Dermis blood vessel endothelial cell (primary cell): ENCODE data around the gene PPP1R13B. TPM values are rescaled to one million over a fixed set of nuclear protein-coding genes. Genes with fewer than 3 reads are reported as not detected.

Source experiments
- DNase-seq: peaks from one replicate; pipeline ENCODE4 v3.0.0; 2010
- total RNA-seq: library from RNA; depleted of rRNA; stranded (reverse); fragments of >200 nt; gene quantifications from 2 replicates; pipeline ENCODE4 v1.2.3, GENCODE V29; 2014

PPP1R13B gene
- total RNA-seq, 1 donor from 2014 or later: 20.9 TPM

DNA sequence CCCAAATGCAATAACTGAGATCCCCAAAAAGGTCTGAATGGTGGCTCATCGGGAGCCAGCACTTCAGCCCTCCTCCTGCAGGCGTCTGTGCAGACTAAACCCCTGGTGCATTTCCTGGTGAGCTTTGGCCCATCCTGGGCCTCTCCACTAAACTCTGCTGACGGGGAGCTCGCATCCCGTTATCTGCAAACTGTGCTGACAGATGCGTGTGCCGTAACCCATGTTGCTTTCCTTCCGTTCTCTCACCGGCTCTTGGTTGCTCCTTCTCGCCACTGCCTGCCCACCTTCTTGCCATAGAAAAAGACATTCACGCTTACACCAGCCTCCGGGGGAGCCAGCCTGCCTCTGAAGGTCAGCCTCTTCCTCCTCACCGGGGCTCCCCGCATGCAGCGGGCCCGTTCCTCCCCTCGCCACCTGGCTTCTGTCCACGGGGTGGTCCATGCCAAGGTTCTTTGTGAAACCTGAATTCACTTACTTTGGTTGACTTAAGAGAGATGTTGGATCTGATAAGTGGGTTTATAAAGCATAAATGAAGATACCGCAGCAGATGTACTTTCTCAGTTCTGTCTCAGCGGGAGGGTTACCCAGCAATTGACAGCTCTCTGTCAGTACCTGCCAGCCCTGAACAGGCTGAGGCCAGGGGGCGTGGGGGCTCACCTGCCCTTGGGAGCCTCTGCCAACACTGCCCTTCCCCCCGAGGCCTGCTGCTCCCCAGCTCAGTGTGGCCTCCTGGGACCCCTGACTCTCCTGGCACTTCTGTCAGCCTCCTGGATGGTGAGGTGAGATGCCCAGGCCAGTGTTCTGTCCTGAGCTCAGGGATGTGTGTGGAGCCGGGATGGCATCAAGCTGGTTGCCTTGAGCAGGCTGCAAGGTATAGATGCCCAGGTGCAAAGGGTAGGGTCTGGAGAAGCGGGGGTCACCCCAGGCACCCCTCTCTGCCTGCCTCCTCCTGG lies 117.6 kb downstream of the PPP1R13B start:
- no peak for DNase-seq

DNA sequence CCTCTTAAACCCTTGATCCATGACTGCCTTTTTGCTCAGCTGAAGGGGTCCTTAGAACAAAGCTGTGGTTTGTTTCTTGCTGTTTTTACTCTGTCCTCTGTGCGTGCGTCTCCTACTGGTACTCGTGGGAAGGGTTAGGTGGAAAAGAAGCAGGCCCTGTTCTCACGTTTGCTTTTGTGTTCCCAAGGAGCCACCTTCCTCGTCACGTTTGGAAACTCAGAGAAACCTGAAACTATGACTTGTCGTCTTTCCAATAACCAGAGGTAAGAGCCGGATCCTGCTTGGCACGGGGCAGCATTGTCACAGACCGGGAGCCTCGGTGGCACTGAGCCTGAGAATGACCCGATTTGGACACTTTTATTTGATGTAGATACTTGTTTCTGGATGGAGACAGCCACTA lies 118.7 kb downstream of the PPP1R13B start:
- no peak for DNase-seq

DNA sequence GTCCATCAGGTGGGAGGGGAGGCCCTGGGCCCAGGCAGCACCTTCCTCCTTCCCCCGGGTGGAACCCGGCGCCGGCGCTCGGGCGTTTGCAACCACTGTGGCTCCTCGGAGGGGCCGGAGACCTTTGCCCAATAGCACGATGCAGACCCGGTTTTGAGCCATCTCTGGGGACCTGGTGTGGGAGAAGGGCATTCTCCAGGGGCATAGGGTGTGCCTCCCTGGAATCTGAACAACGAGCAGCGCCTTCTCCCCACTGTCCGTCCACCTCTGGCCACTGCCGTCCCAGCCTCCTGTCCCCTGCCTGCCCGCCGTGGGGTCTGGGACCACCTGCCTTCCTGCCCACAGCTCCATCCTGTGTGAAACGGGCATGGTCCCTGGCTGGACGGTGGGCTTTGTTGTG lies 119.2 kb downstream of the PPP1R13B start:
- DNase-seq: no peak

DNA sequence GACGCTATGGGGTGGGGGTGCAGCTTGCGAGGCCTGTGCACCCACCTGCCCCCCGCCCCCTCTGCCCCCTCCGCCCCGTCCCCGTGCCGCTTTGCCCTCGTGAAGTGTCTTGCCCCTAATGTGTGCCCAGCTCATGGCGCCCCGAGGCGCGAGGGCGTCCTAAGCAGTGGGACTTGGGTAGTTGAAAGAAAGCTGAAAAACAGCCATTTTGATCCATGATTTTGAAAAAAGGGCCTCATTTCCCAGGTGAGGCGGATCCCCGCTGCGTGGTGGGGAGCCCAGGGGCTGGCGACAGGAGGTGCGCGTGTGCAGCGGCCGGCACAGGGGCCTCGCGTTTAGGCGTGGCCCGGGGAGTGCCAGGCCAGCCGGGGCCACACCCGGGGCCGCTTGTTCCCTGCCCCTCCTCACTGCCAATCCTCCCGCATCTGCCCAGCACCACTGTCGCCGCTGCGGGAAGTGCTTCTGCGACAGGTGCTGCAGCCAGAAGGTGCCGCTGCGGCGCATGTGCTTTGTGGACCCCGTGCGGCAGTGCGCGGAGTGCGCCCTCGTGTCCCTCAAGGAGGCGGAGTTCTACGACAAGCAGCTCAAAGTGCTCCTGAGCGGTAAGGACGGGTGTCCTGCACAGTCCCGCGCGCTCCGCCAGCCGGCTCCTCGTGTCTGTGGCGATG lies 119.9 kb downstream of the PPP1R13B start:
- no peak for DNase-seq

DNA sequence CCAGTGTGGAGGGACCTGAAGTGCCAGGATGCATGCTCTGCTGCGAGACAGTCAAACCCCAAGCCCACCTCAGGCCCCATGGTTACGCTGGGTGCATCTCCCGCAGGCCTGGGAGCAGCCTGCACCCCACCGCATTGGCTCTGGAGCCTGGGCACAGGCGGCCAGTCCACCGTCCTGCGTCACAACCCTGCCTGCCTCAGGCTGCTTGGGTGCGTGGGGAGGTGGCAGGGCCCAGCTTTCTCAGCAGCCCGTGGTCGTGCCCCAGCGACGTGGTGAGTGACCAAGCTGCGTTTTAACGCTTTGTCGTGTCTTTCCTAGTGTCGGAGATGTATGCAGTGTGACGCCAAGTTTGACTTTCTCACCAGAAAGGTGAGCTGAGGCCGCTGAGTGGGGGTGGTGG lies 120.9 kb downstream of the PPP1R13B start:
- DNase-seq: no peak

DNA sequence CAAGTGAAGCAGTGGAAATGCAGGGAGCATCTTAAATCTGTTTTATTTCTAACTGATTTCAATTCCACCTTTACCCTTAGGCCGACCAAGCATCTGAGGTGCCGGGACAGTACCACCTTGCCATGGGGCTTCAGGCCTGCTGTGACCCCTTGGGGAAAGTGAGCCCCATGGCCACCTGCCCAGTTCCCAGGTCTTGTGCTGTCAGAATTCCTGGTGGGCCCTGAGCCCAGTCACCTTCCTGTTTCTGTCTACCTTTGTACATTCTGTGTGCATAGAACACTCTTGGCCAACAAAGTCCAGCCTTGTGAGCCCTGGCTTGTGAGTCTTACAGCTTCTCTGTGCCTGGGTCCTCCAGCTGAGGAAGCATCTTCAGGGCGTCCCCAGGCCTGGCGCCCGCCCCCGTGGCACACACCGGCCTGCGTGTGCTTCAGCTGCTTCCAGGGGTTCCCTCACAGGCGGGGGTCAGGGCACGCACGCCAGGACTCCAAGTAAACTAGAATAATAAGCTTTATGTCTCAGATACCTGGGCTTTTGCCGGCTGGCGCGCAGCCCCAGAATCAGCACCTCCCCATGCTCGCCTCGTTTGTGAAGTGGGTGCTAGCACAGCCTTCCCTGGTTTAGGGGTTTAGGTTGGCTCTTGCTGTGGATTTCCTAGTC lies 121.5 kb downstream of the PPP1R13B start:
- DNase-seq: no peak

DNA sequence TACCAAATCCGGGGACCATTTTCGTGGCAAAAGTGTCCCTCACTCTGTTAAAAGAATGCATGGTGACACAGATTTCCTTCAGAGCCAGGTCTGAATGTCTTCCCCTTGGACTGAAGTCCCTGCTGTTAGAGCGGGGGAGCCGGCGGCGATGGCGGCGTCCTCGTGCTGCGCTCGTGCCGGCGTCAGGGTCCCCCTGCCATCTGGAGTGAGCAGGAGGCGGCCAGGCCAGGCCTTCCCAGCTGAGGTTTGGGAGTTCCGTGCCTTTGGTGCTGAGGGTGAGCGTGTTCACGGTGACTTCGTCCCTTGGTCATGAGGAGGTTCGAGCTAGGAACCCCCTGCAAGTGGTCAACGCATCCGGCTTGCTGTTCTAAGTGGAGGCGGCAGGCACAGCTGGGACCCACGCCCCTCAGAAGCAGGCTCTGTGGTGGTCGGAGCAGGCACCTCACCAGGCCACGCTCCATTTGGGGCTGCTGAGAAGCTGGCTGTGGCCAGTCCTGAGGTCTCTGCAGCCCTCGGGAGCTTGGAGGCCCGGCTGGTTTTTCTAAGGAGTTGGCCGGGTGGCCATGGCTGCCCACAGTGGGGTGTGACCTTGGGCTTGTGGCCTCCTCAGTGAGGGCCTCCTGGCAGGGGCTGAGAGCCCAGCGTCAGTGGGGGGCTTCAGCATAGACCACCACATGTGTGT lies 122.2 kb downstream of the PPP1R13B start:
- DNase-seq: no peak

DNA sequence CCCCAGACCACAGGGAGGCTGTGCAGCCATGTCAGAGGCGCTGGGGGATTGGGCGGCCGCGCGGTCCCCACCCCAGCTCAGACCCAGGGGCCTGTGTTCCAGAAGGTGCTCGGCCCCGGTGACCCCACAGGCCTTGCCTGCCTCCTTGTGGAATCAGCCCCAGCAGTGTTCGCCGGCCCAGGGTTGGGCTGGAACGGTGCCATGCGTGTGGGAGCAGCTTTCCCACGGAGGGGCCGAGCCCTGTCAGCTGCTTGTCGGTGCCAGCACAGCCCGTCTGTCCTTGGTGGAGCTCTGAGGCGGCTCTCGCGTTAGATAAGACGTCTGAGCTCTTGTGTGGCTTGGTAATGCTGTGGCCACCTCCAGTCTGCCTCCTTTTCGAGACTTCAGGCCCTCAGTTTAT lies 123.3 kb downstream of the PPP1R13B start:
- DNase-seq: peak; percentile 39

DNA sequence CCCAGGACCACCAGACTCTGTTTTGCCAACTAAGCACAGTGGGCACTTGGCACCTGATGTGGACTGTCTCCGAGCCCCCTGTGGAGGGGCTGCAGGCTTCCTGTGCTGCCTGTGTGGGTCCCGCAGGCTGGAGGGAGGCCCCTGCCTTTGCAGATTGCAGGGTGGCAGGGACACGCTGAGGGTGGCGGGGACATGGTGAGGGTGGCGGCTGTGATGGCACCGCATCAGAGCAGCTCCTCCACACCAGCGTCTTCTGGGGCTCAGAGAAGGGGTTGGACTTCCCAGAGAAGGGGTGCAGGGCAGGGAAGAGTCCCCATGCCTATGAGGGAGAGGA lies 123.7 kb downstream of the PPP1R13B start:
- DNase-seq: no peak

DNA sequence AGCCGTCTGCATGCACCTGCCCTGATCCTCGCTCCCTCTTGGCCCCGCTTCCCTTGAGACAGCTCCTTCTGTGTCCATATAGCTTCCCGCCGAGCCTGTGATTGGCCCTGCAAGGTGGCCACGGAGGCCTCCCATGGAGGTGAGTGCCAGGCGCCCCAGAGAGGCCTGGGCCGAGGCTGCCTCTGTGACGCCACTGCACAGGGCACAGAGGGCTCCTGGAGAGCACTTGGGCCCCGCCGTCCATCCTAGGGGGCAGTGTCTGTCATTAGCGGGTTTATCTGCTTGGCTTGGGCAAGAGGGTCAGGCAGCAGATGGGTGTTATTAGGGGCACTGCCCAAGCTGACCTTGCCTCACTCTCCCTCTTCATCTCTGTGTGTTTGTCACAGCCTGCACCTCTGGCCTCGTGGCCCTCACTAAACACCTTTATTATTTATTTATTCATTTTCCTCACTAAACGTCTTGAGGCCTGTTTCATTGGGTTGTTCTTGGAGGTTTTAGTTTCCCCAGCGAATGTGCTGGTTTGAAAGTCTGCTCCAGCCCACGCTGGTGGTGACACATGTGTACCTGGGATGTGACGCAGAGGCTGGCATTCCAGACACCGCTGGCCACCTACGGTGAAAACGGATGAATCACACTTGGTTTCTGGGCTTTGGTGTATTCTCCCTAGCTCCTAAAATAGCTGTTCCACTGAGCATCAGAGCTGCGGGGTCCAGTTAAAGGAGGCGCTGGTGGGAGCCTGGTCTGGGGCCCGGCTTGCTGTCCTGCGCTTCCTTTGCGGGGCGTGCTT lies 125.8 kb downstream of the PPP1R13B start:
- DNase-seq: no peak

DNA sequence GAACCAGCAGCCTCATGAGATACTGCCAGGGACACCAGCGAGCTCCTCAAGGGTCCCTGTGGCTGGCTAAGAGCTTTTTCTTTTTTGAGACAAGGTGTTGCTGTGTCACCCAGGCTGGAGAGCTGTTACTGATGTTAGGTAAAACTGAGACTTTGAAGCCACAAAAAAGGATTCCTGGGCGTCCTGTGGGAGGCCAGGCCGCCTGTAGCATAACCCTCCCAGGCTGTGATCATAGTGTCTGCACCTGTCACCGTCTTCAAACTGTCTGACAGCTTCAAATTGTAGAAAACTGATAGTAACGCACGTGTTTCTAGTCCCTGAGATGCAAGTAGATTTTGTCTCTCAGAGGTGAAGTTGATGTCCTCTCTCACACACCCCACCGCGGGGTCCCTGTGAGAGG lies 127.6 kb downstream of the PPP1R13B start:
- DNase-seq: no peak

DNA sequence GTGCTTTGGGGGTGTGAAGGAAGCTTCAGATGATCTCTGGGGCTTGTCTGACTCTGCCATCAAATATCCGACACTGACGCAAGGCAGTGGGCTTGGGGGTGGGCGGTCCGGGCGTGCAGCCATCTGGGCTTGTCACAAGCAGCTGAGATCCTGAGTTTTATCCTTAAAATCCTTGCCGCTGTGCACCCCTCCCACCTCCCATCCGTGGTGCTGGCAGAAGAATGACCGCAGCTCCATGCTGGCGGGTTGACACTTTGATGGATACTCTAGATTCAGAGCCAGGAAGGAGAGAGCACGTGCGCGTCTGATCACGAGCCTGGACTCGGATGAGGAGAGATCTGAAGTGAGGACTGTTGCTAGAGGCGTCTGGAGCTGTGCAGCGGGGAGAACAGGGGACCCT lies 128.8 kb downstream of the PPP1R13B start:
- no peak for DNase-seq

DNA sequence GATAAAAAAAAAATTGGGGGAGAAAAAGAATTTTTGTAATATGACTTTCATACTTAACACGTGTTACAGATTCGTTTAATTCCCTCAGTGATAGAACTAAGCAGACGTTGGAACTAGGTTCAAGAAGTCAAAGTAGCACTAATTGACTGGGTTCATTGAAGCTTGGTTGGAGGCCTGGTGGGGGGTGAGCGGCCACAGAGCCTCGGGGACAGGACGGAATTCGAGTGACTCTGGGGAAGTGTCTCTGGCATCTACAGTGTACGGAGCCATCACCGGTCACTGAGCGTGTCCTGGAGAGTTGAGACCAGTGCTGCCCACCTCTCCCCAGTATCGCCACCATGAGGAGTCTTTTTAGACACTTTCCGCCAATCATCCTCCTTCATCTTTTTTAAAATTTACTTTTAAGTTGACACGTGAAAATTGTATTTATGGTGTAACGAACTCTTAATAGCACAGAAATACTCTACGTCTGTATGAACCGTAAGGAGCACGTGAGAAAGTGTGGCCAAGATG lies 130.4 kb downstream of the PPP1R13B start:
- DNase-seq: no peak

DNA sequence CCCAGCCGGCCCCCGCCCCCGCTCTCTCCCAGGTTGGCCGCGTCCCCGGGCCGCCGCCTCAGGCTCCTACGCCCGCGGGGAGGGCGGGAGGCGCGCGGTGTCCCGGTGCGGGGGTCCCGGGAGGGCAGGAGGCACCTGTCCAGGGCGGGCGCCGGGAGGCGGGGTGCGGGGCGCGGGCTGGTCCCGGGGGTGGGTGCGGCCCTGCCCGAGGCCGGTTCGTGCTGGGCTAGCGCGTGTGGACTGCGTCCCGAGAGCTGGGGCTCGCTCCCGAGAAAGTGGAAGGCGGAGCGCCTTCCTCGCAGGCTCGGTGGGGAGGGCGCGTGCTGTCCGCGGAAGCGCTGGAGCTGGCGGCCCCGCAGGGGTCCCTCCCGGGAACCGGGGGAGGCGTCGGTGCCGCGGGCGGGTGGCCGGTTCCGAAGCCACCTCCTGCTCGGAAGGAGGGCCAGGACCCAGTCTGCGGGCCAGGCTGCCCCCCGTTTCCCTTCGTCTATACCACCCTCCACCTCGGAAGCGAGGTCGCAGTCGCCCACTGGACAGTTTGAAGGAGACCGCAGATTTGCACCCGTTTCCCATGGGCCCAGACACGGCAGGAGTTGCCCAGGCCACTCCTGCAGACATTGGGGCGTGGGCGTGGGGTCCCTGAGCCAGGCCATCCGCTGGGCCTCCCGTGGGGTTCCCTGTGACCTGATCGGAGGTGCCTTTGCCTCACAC lies 131.1 kb downstream of the PPP1R13B start:
- DNase-seq: peak; percentile 38

DNA sequence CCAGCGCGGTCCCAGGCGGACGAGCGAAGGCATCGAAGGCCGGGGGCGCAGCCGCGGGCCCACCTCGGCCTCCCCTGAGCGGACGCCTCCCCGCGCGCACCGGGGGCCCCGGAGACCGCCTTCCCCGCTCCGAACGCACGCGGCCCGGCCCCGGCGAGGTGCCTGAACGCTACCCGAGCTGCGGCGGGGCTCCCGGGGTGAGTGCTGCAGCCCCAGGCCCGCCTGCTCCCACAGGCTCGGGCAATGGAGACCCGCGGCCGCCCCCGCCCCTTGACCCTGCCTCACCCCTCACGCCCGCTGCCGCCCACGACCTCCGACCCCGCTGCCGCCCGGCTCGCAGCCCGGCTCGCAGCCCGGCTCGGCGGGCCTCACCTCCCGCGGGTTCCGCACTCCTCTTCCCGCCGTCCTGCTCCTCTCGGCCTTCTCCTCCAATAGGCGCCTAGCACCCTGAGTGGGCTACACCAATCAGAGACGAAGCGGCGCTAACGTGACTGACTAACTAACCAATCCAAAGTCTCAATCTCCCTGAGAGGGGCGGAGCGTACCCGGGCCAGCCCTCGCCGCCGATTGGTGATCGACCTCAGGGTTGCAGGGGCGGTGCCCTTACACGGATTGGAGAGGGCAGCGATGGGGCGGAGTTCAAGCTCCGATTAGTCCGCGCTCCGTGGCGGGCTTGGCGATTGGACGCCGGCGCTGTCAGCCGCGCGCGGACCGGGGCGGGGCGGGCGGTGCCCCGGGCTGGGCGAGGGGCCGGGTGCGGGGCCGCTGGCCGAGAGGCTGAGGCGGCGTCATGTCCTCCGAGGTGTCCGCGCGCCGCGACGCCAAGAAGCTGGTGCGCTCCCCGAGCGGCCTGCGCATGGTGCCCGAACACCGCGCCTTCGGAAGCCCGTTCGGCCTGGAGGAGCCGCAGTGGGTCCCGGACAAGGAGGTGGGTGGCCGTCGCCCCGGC lies 132.0 kb downstream of the PPP1R13B start, which contains the start of the genes XRCC3 and ZFYVE21:
Gene XRCC3 (minus strand): TSS at position 400 of the 949 bp plus-strand sequence. CDS start 4,364 bp downstream, outside the sequence.
Gene ZFYVE21 (plus strand): TSS at position 759 of the 949 bp plus-strand sequence. CDS start 32 bp downstream, at position 791.
- DNase-seq: peak; percentile 100

DNA sequence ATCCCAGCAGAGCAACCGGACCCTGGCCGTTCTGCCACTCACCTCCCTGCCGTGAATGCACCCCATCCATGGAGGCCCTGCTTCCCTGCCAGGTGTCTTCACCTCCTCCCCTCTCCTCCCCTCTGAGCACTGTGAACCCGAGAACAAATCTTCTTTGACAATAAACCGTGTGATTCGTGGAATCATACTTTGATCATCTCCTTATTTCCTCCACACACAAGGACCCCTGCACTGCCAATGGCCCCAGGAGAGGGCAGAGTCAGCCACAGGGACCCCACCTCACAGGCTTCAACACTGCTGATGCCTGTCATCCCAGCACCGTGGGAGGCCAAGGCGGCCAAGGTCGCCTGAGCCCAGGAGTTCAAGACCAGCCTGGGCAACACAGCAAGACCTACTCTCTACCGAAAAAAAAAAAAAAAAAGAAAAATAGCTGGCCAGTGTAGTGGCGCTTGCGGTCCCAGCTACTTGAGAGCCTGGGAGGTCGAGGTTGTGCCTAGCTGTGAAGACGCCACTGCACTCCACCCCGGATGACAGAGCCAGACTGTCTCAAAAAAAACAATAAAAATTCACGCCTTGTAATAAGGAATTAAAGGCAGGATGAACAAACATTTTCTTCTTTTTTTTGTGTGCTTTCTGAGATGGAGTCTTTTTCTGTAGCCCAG lies 133.2 kb downstream of the PPP1R13B start:
- no peak for DNase-seq

DNA sequence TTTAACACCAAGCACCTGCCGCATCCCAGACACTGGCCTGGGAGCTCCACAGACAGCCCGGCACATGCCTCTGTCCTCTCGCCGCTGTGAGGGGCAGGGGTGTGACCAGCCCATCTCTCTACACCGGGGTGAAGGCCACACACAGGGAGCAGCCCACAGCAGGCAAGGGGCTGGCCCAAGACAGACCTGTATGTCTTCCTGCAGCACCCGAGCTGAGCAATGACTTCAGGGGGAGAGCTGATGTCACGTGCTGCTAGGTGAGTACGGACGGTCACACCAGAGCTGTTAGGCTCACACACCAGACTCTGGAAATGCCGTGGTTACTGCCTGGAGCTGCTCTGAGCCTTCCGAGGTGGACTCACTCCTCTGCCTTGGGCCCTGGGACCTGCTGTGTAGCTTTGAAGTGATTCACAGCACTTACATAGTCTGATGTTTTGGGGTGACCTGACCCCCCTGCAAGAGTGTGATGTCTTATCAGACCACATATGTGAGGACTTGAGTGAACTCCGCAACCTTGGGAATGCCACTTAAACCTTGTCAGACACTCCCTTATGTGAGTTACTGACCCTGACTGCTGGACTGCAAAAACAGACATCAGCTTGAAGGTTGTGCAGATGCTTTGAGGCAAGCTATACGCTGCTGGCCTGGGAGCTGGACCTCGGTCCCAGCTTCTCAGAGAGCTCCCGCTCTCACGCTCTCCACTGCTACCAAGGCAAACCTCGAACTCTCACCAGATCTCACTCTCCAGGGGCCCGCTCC lies 133.9 kb downstream of the PPP1R13B start:
- no peak for DNase-seq

DNA sequence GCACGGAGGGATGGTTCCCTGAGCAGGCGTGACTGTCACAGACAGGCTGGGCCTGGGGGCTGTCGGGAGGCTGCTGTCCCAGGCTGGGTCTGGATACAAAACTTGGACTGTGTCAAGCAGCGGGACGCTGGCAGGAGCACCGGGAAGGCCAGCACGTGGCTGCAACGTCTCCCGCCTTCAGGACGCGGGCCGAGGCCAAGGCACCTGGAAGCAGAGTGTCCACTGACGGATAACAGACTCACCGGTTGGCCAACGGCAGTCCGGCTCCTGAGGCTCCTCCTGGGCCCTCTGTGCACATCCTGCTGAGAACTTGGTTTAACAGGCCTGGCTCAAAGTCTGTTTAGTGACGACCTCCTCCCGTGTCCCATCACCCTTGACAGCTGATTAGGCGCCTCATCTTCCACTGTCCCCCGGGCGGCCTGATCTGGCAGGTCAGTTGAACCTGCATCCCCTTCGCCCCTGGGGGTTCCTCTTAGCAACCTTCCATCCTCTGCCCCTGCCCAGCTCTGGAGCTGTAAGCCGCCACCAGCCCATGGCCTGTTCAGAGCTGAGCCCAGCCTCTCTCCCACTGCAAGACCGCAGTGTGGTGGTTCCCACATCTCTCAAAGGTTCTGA lies 134.6 kb downstream of the PPP1R13B start:
- DNase-seq: no peak
